K562 (cell line): ENCODE results near the gene MATN1. TPM values are rescaled to one million over a fixed set of nuclear protein-coding genes. Genes with fewer than 3 reads are reported as not detected.
"Not testable (repeated sequence)": the region's sequence is repeated elsewhere in the genome, so short reads cannot be mapped to it uniquely, and the experiment has no call there.

ENCODE experiments used
- ATAC-seq: fragments of 200-7000 bp; cut with Tn5 transposase; 3 replicates; pipeline ENCODE4 v1.9.1; 2020; ENCODE audit warnings: moderate library complexity
- BruUV-seq: library from RNA; stranded (reverse); fragments of 400-500 nt; replicated peaks from 2 replicates; lab custom pipeline; 2021; lab: Mats Ljungman, UMichigan
- CTCF ChIA-PET: fragments of 300-600 bp; formaldehyde crosslinking; extraction: SDS; loops from one replicate; lab custom pipeline; 2021; ENCODE audit warnings: low intra/inter-chr PET ratio; lab: Yijun Ruan, JAX
- POLR2A ChIA-PET: fragments of 300-600, 350-650 bp; sonication (Branson Sonifier 250); formaldehyde crosslinking; extraction: SDS; loops from one replicate; lab custom pipeline; 2021; ENCODE audit warnings: antibody characterized with exemption, inconsistent platforms; lab: Yijun Ruan, JAX
- DNase-seq, 4 experiments: peaks; one replicate each; pipeline versions ENCODE4 v3.0.0 to v3.0.0-alpha.2; 2011 to 2018; ENCODE audit warnings: low spot score in 3 of 4, mixed read lengths in 3 of 4; ENCODE audit errors: extremely low read depth in 1 of 4
- FAIRE-seq: peaks from 2 replicates; lab custom pipeline; 2011; peaks lifted over from hg19 to GRCh38; lab: Jason Lieb, UNC
- H2AFZ ChIP-seq: 2 replicates; pipeline ENCODE4 v1.6.0; 2011; ENCODE audit warnings: low read depth, low read length, control low read depth, inconsistent platforms
- H3K27ac ChIP-seq: fragments of 200-600 bp; 3 replicates; pipeline ENCODE4 v1.8.0; 2011; ENCODE audit warnings: low read depth, mild to moderate bottlenecking, control low read depth, inconsistent platforms, low read length, moderate library complexity, mixed read lengths; ENCODE audit errors: extremely low read depth
- H3K27me3 ChIP-seq, 2 experiments: fragments of 300-600 bp in 1 of 2; 2 replicates in 1 of 2; 3 replicates in 1 of 2; pipeline versions ENCODE4 v1.6.0 to v1.8.0; 2011; ENCODE audit warnings: inconsistent platforms in 2 of 2, low read length in 2 of 2, mild to moderate bottlenecking in 1 of 2, mixed read lengths in 1 of 2, moderate library complexity in 1 of 2; ENCODE audit not compliant: control insufficient read depth in 2 of 2, insufficient read depth in 2 of 2
- H3K36me3 ChIP-seq: fragments of 300-600 bp; 3 replicates; pipeline ENCODE4 v1.8.0; 2011; ENCODE audit warnings: mild to moderate bottlenecking, low read length, inconsistent platforms; ENCODE audit not compliant: control insufficient read depth, insufficient read depth
- H3K4me1 ChIP-seq, 2 experiments: fragments of 200-600 bp in 1 of 2; replicated peaks in 1 of 2; 2 replicates in 1 of 2; 3 replicates in 1 of 2; pipeline versions ENCODE4 v1.5.1 to v1.8.0; 2011; ENCODE audit warnings: inconsistent platforms in 2 of 2, low read length in 2 of 2, mild to moderate bottlenecking in 1 of 2, mixed read lengths in 1 of 2, moderate library complexity in 1 of 2; ENCODE audit not compliant: control insufficient read depth in 2 of 2, insufficient read depth in 2 of 2
- H3K4me2 ChIP-seq: 2 replicates; pipeline ENCODE4 v1.6.1; 2011; ENCODE audit warnings: low read length, control low read depth, inconsistent platforms, mixed read lengths; ENCODE audit not compliant: insufficient read depth
- H3K4me3 ChIP-seq: fragments of 200-600 bp; sonication (generic), shearing (Covaris generic); 2 replicates; pipeline ENCODE4 v1.5.1; 2016; ENCODE audit warnings: control low read depth, inconsistent platforms
- H3K79me2 ChIP-seq: fragments of 200-600 bp; 3 replicates; pipeline ENCODE4 v1.8.0; 2011; ENCODE audit warnings: low read length, inconsistent platforms; ENCODE audit not compliant: control insufficient read depth, insufficient read depth
- H3K9ac ChIP-seq, 2 experiments: 2 replicates each; pipeline versions ENCODE4 v1.6.0 to v1.6.1; 2011; ENCODE audit warnings: low read depth in 2 of 2, low read length in 2 of 2, control low read depth in 1 of 2, inconsistent platforms in 1 of 2, mild to moderate bottlenecking in 1 of 2, mixed read lengths in 1 of 2; ENCODE audit not compliant: insufficient read depth in 1 of 2
- H3K9me1 ChIP-seq: one replicate; pipeline ENCODE4 v1.6.0; 2011; ENCODE audit warnings: inconsistent platforms, mild to moderate bottlenecking, low read length, moderate library complexity; ENCODE audit not compliant: control insufficient read depth, insufficient read depth
- H3K9me3 ChIP-seq: replicated peaks from 2 replicates; pipeline ENCODE4 v1.5.1; 2011; ENCODE audit warnings: low read depth, low read length, inconsistent platforms; ENCODE audit not compliant: control insufficient read depth, insufficient read depth
- H4K20me1 ChIP-seq: replicated peaks from 2 replicates; pipeline ENCODE4 v1.6.1; 2011; ENCODE audit warnings: low read length, inconsistent platforms, mixed read lengths; ENCODE audit not compliant: control insufficient read depth, insufficient read depth
- BACH1 ChIP-seq: fragments of 200-800 bp; sonication (Bioruptor generic); IDR thresholded peaks from 2 replicates; pipeline ENCODE4 v1.6.1; 2016; ENCODE audit warnings: missing genetic modification characterization, missing compliant biosample characterization
- CBFA2T2 ChIP-seq: fragments of 450-650 bp; conservative IDR thresholded peaks from 2 replicates; pipeline ENCODE4 v1.6.1; 2017; ENCODE audit warnings: mild to moderate bottlenecking
- CBFA2T3 ChIP-seq: fragments of 450-650 bp; IDR thresholded peaks from 2 replicates; pipeline ENCODE4 v1.6.1; 2017
- CTBP1 ChIP-seq: fragments of 450-650 bp; IDR thresholded peaks from 2 replicates; pipeline ENCODE4 v1.6.1; 2016; ENCODE audit warnings: borderline replicate concordance
- NFRKB ChIP-seq: fragments of 450-650 bp; IDR thresholded peaks from 2 replicates; pipeline ENCODE4 v1.6.1; 2016; ENCODE audit warnings: low read depth
- NR2F6 ChIP-seq: fragments of 450-650 bp; formaldehyde crosslinking; IDR thresholded peaks from 2 replicates; pipeline ENCODE4 v1.4.0; 2020; ENCODE audit warnings: mild to moderate bottlenecking
- PRMT5 ChIP-seq: sonication (generic); formaldehyde crosslinking; IDR thresholded peaks from 2 replicates; pipeline ENCODE4 v1.5.0; 2020; ENCODE audit warnings: missing genetic modification reagents
- WGBS: fragments of 100-300 bp; shearing (Covaris generic); methylation state at CpG from one replicate; pipeline ENCODE4 v1.1.6; 2016; ENCODE audit warnings: low coverage, mixed read lengths; ENCODE audit not compliant: insufficient coverage; ENCODE audit errors: missing lambda C conversion rate; 5-methylcytosine and 5-hydroxymethylcytosine counted together
- in situ Hi-C: fragments of 300-500 bp; cut with MboI; formaldehyde crosslinking; loops from 4 replicates; pipeline ENCODE4 v1.15.0; 2018; ENCODE audit warnings: inconsistent platforms, mixed read lengths
- intact Hi-C: fragments of 100-400 bp; cut with micrococcal nuclease; formaldehyde crosslinking; loops from 2 replicates; pipeline ENCODE4 v1.14.2; 2022
- polyA plus RNA-seq, 8 experiments: library from polyadenylated mRNA; depleted of rRNA in 4 of 8; stranded (reverse) in 5 of 8; unstranded in 3 of 8; fragments of >200 nt; fragmentation: Nextera tagmentation in 2 of 8; fragmentation: Illumina TruSeq in 1 of 8; extraction: Ambion mirVana in 2 of 8; extraction: Trizol in 1 of 8; gene quantifications; 2 replicates each; pipeline versions ENCODE4 v1.2.1 to v1.2.3, GENCODE V29; 2011 to 2014; ENCODE audit warnings: inconsistent platforms in 1 of 8, missing spikeins in 1 of 8
- total RNA-seq, 7 experiments: library from RNA; depleted of rRNA in 6 of 7; stranded (reverse); fragments of >200 nt in 6 of 7; fragmentation: Illumina TruSeq in 2 of 7; extraction: Trizol in 2 of 7; gene quantifications; 2 replicates each; pipeline versions ENCODE4 v1.2.1 to v1.2.3, GENCODE V29; 2011 to 2021; ENCODE audit warnings: low replicate concordance in 1 of 7
- TF ChIP-seq, protein P1 (sequence below): sonication (generic); formaldehyde crosslinking; IDR thresholded peaks from 2 replicates; pipeline ENCODE4 v1.5.0; 2020; ENCODE audit warnings: missing genetic modification reagents
- TF ChIP-seq, protein P2 (sequence below), 2 experiments: fragments of 150-350 bp in 1 of 2; IDR thresholded peaks; 2 replicates each; pipeline ENCODE4 v1.6.1; 2012 to 2016; ENCODE audit warnings: low read depth in 2 of 2, low read length in 2 of 2, mild to moderate bottlenecking in 1 of 2, moderate library complexity in 1 of 2

The MATN1 gene
- total and polyA plus RNA-seq, 9 of the 15 experiments (the other 6 are each of a cell fraction or from before 2014, with no cell fraction given) = 0.10 to 2.3 (median 1.2) TPM

DNA sequence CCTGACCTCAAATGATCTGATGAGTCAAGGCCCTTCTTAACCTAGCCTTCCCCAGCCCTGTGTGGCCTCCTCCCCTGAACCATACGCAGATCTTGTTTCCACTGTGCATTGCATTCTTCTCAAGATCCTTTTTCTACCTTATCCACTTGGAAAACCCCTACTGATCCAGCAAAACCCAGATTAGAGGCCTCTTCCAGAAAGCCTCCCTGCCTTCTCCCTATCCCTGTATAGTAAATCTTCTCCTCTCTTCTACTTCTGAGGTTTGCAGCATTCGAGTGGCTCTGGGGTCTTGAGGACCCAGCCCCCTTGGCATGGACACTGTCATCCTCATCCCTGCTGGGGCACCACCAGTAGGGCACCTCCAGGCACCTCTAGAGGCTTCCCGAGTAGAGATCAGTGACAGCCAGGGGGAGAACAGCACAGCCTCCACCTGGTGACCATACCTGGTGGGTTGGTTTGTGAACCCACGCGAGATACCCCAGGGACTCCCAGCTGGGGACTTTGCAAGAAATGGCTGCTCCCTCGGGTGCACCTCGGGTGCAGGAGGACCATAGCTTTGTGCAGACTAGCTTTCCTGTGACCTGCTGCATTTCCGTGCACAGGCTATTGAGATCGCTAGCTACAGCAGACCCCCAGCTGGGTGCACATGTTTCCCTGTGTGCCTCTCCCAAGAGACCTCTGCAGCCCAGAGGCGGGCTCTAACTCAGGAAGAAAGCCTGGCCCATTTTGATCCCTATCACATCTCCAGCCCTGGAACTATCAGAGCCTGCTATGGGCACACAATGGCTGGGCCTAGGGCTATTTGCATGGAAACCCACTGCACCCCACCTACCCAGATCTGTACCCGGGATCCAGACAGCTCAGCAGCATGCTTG is 34.2 kb downstream of the MATN1 start (continued):
- no peak for TF ChIP-seq CBFA2T2
- TF ChIP-seq, protein P1, sequence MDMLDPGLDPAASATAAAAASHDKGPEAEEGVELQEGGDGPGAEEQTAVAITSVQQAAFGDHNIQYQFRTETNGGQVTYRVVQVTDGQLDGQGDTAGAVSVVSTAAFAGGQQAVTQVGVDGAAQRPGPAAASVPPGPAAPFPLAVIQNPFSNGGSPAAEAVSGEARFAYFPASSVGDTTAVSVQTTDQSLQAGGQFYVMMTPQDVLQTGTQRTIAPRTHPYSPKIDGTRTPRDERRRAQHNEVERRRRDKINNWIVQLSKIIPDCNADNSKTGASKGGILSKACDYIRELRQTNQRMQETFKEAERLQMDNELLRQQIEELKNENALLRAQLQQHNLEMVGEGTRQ (CRISPR knock-in tag) = no peak
- TF ChIP-seq NR2F6 = no peak
- TF ChIP-seq NFRKB = no peak
- TF ChIP-seq CTBP1 = no peak
- TF ChIP-seq BACH1 = no peak
- no peak for TF ChIP-seq PRMT5 (CRISPR knock-in tag)
- no peak for TF ChIP-seq CBFA2T3
- TF ChIP-seq, protein P2, sequence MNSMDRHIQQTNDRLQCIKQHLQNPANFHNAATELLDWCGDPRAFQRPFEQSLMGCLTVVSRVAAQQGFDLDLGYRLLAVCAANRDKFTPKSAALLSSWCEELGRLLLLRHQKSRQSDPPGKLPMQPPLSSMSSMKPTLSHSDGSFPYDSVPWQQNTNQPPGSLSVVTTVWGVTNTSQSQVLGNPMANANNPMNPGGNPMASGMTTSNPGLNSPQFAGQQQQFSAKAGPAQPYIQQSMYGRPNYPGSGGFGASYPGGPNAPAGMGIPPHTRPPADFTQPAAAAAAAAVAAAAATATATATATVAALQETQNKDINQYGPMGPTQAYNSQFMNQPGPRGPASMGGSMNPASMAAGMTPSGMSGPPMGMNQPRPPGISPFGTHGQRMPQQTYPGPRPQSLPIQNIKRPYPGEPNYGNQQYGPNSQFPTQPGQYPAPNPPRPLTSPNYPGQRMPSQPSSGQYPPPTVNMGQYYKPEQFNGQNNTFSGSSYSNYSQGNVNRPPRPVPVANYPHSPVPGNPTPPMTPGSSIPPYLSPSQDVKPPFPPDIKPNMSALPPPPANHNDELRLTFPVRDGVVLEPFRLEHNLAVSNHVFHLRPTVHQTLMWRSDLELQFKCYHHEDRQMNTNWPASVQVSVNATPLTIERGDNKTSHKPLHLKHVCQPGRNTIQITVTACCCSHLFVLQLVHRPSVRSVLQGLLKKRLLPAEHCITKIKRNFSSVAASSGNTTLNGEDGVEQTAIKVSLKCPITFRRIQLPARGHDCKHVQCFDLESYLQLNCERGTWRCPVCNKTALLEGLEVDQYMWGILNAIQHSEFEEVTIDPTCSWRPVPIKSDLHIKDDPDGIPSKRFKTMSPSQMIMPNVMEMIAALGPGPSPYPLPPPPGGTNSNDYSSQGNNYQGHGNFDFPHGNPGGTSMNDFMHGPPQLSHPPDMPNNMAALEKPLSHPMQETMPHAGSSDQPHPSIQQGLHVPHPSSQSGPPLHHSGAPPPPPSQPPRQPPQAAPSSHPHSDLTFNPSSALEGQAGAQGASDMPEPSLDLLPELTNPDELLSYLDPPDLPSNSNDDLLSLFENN (IDR thresholded peaks at IDR 0.05; ENCODE audit: low read depth in 2 of 2, low read length in 2 of 2) = no peak

DNA sequence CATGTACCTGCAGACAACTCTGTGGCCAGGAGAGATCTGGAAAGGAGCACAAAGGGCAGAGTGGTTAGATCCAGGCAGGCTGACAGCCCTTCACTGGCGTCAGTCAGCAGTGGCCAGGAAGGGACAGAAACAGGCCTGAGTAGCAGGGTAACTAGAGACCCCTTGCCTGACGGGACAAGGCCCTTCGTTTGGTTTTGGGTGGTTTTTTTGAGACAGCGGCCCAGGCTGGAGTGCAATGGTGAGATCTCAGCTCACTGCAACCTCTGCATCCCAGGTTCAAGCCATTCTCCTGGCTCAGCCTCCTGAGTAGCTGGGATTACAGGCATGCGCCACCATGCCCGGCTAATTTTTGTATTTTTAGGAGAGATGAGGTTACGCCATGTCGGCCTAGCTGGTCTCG is 34.9 kb downstream of the MATN1 start:
- 5% methylated on average over 9 of the region's 9 CpGs for WGBS
- H3K9me3 ChIP-seq, H4K20me1 ChIP-seq, intact Hi-C loops, DNase-seq, H3K27ac ChIP-seq, FAIRE-seq, ATAC-seq, H3K9ac ChIP-seq, H2AFZ ChIP-seq, BruUV-seq, H3K4me1 ChIP-seq, CTCF ChIA-PET, H3K36me3 ChIP-seq, H3K79me2 ChIP-seq, H3K9me1 ChIP-seq, H3K4me3 ChIP-seq, in situ Hi-C loops, H3K4me2 ChIP-seq: not testable (repeated sequence)
- POLR2A ChIA-PET = interaction anchor here (1.1 kb wide), 1 partner anchor 13 kb away, joined by 3 read pairs; no protein-coding TSS in a partner anchor
- H3K27me3 ChIP-seq = peaks cover 26 to 62% of the 10 kb centered on the region in 2 experiments; a peak in 4 of 5 replicates
